ENCODE measurements around the gene DDX39B.

GRCh38 chr6:31485055-31485454 lies 56.7 kb downstream of the DDX39B start:
- TF ChIP-seq, protein P1, sequence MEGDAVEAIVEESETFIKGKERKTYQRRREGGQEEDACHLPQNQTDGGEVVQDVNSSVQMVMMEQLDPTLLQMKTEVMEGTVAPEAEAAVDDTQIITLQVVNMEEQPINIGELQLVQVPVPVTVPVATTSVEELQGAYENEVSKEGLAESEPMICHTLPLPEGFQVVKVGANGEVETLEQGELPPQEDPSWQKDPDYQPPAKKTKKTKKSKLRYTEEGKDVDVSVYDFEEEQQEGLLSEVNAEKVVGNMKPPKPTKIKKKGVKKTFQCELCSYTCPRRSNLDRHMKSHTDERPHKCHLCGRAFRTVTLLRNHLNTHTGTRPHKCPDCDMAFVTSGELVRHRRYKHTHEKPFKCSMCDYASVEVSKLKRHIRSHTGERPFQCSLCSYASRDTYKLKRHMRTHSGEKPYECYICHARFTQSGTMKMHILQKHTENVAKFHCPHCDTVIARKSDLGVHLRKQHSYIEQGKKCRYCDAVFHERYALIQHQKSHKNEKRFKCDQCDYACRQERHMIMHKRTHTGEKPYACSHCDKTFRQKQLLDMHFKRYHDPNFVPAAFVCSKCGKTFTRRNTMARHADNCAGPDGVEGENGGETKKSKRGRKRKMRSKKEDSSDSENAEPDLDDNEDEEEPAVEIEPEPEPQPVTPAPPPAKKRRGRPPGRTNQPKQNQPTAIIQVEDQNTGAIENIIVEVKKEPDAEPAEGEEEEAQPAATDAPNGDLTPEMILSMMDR (IDR thresholded peaks at IDR 0.05): no peak
- TF ChIP-seq EP300 (IDR thresholded peaks at IDR 0.05) (no peak), POLR2A (IDR thresholded peaks at IDR 0.05) (no peak), POLR2AphosphoS5 (IDR thresholded peaks at IDR 0.05) (no peak)

Measured in suprapubic skin (tissue), 4 donors.